GM18517 (cell line): ENCODE data around the gene HCAR3.
"Not testable (repeated sequence)": the region's sequence is repeated elsewhere in the genome, so short reads cannot be mapped to it uniquely, and the experiment has no call there.

Source experiments
- ATAC-seq: cut with Tn5 transposase; IDR thresholded peaks from one replicate; pipeline ENCODE4 v1.9.1; 2021; ENCODE audit warnings: mild to moderate bottlenecking, moderate library complexity; ENCODE audit not compliant: unreplicated experiment

The HCAR3 gene

GRCh38 chr12:122716658-122717057 lies at the start of gene HCAR3:
Gene HCAR3 (minus strand): TSS chr12:122716811. CDS start chr12:122716737, 74 bp downstream.
- ATAC-seq, result not testable (repeated sequence)

GRCh38 chr12:122757568-122757967 lies 41.0 kb upstream of the HCAR3 start:
- ATAC-seq, result no peak

GRCh38 chr12:122754790-122755189 lies 38.2 kb upstream of the HCAR3 start:
- no peak for ATAC-seq

GRCh38 chr12:122753319-122753650 lies 36.7 kb upstream of the HCAR3 start:
- no peak for ATAC-seq

GRCh38 chr12:122752464-122753318 lies 36.1 kb upstream of the HCAR3 start, which contains the start of gene DENR:
Gene DENR (plus strand): TSS chr12:122752824. CDS start chr12:122753702, 878 bp downstream.
- peak; percentile 94 for ATAC-seq

- ATAC-seq, result not testable (repeated sequence)
Measured at GRCh38 chr12:122750781-122751515, 34.3 kb upstream of the HCAR3 start.

- no peak for ATAC-seq
Measured at GRCh38 chr12:122749569-122750332, 33.1 kb upstream of the HCAR3 start.

- no peak for ATAC-seq
Measured at GRCh38 chr12:122747224-122748135, 30.9 kb upstream of the HCAR3 start.

- no peak for ATAC-seq
Measured at GRCh38 chr12:122743895-122744525, 27.4 kb upstream of the HCAR3 start.

GRCh38 chr12:122740351-122740750 lies 23.7 kb upstream of the HCAR3 start:
- ATAC-seq, result no peak

- ATAC-seq, result no peak
Measured at GRCh38 chr12:122738571-122738970, 22.0 kb upstream of the HCAR3 start.

- ATAC-seq, result no peak
Measured at GRCh38 chr12:122732611-122733010, 16.0 kb upstream of the HCAR3 start.

- ATAC-seq, result no peak
Measured at GRCh38 chr12:122732170-122732569, 15.6 kb upstream of the HCAR3 start.

GRCh38 chr12:122730215-122731014 lies 13.8 kb upstream of the HCAR3 start, which contains the start of gene HCAR1:
Gene HCAR1 (minus strand): TSS chr12:122730844. CDS start chr12:122730339, 505 bp downstream.
- ATAC-seq, result no peak

- ATAC-seq, result no peak
Measured at GRCh38 chr12:122729583-122730214, 13.1 kb upstream of the HCAR3 start.

- ATAC-seq, result no peak
Measured at GRCh38 chr12:122726080-122726558, 9.5 kb upstream of the HCAR3 start.

- ATAC-seq, result no peak
Measured at GRCh38 chr12:122725452-122726079, 9.0 kb upstream of the HCAR3 start.
